OCI-LY3 (cell line): Measurements from ENCODE around the gene ATPAF2.

ENCODE experiments used
- EZH2phosphoT487 ChIP-seq: fragments of 200-600 bp; shearing (Covaris generic); IDR thresholded peaks from 2 replicates; pipeline ENCODE4 v1.6.1; 2018; ENCODE audit warnings: antibody characterized with exemption, mixed run types, low read depth
- TF ChIP-seq, protein P1 (sequence below): fragments of 200-600, 300-600 bp; sonication (generic); IDR thresholded peaks from 2 replicates; pipeline ENCODE4 v1.5.1; 2014; ENCODE audit warnings: antibody characterized with exemption, low read length, low read depth

DNA sequence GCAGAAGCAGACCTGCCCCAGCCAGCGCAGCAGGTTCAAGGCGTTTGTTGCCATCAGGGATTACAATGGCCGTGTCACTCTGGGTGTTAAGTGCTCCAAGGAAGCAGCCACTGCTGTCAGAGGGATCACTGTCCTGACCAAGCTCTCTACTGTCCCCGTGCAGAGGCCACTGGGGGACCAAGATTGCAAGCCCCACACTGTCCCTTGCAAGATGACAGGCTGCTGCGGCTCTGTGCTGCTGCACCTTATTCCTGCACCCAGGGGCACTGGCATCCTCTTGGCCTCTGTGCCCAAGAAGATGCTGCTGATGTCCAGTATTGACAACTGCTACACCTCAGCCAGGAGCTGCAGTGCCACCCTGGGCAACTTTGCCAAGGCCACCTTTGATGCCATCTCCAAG lies 27.7 kb downstream of the ATPAF2 start:
- TF ChIP-seq EZH2phosphoT487 = no peak
- TF ChIP-seq, protein P1, sequence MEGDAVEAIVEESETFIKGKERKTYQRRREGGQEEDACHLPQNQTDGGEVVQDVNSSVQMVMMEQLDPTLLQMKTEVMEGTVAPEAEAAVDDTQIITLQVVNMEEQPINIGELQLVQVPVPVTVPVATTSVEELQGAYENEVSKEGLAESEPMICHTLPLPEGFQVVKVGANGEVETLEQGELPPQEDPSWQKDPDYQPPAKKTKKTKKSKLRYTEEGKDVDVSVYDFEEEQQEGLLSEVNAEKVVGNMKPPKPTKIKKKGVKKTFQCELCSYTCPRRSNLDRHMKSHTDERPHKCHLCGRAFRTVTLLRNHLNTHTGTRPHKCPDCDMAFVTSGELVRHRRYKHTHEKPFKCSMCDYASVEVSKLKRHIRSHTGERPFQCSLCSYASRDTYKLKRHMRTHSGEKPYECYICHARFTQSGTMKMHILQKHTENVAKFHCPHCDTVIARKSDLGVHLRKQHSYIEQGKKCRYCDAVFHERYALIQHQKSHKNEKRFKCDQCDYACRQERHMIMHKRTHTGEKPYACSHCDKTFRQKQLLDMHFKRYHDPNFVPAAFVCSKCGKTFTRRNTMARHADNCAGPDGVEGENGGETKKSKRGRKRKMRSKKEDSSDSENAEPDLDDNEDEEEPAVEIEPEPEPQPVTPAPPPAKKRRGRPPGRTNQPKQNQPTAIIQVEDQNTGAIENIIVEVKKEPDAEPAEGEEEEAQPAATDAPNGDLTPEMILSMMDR = no peak
